Testis (tissue), 2 donors: Measurements from ENCODE around the gene PRKAG2.

Source experiments
- POLR2A ChIP-seq: fragments of 450-650 bp; IDR thresholded peaks from one replicate; pipeline ENCODE4 v1.6.1; 2017; ENCODE audit warnings: antibody characterized with exemption, mild to moderate bottlenecking, moderate library complexity
- TF ChIP-seq, protein P1 (sequence below), 3 experiments: fragments of 450-650 bp in 2 of 3; fragments of 200-600 bp in 1 of 3; sonication (generic) in 1 of 3; IDR thresholded peaks; one replicate each; pipeline ENCODE4 v1.5.1; 2016 to 2019; ENCODE audit warnings: antibody characterized with exemption in 3 of 3, mild to moderate bottlenecking in 2 of 3, moderate library complexity in 1 of 3

DNA sequence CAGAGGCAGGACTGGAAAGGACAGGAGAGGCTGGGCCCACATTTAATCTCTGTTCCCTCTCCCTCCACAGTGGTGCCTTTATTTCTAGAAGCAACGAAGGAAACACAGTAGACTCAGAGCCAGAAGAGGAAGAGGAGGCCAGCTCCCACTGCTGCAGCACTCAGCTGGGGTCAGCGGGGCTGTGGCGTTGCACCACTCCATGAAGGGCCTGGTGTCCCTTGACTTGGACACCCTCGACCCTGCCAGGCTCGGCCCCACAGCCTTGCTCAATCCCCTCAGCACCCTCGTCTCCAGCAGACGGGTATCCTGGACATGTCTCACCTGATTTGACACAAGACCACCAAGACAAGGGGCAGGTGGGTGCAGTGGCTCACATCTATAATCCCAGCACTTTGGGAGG, 38.8 kb downstream of the PRKAG2 start:
- TF ChIP-seq, protein P1, sequence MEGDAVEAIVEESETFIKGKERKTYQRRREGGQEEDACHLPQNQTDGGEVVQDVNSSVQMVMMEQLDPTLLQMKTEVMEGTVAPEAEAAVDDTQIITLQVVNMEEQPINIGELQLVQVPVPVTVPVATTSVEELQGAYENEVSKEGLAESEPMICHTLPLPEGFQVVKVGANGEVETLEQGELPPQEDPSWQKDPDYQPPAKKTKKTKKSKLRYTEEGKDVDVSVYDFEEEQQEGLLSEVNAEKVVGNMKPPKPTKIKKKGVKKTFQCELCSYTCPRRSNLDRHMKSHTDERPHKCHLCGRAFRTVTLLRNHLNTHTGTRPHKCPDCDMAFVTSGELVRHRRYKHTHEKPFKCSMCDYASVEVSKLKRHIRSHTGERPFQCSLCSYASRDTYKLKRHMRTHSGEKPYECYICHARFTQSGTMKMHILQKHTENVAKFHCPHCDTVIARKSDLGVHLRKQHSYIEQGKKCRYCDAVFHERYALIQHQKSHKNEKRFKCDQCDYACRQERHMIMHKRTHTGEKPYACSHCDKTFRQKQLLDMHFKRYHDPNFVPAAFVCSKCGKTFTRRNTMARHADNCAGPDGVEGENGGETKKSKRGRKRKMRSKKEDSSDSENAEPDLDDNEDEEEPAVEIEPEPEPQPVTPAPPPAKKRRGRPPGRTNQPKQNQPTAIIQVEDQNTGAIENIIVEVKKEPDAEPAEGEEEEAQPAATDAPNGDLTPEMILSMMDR (IDR thresholded peaks at IDR 0.05) = no peak
- no peak for TF ChIP-seq POLR2A
